Common myeloid progenitor, CD34-positive (primary cell): Measurements from ENCODE around the gene IL11RA.

Source experiments
- CTCF ChIA-PET: fragments of 350-600 bp; sonication (Branson Sonifier 250); formaldehyde crosslinking; loops from one replicate; lab custom pipeline; 2021; ENCODE audit warnings: antibody characterized with exemption; lab: Charles Lee
- POLR2A ChIA-PET: fragments of 350-600 bp; sonication (Branson Sonifier 250); formaldehyde crosslinking; loops from one replicate; lab custom pipeline; 2021; ENCODE audit warnings: antibody characterized with exemption; lab: Charles Lee
- DNase-seq, 3 donors: peaks; one replicate each; pipeline versions ENCODE4 v3.0.0 to v3.0.0-alpha.2; 2013
- H3K27ac ChIP-seq, 2 experiments: 1 replicate in 1 of 2; 2 replicates in 1 of 2; pipeline ENCODE4 v1.7.0; 2013; ENCODE audit warnings: inconsistent platforms in 2 of 2, low read length in 2 of 2, mild to moderate bottlenecking in 2 of 2, low read depth in 1 of 2, moderate library complexity in 1 of 2; ENCODE audit not compliant: severe bottlenecking in 2 of 2, insufficient read depth in 1 of 2, poor library complexity in 1 of 2
- H3K27me3 ChIP-seq, 5 experiments: replicated peaks in 2 of 5; 1 replicate in 3 of 5; 2 replicates in 2 of 5; pipeline versions ENCODE4 v1.6.1 to v1.7.0; 2013; ENCODE audit warnings: low read length in 4 of 5, mild to moderate bottlenecking in 2 of 5, moderate library complexity in 2 of 5, inconsistent platforms in 1 of 5; ENCODE audit not compliant: insufficient read depth in 5 of 5, control insufficient read depth in 4 of 5
- H3K36me3 ChIP-seq, 4 experiments: 1 replicate in 2 of 4; 2 replicates in 2 of 4; pipeline versions ENCODE4 v1.6.1 to v1.7.0; 2013; ENCODE audit warnings: low read length in 3 of 4, control low read depth in 1 of 4, mild to moderate bottlenecking in 1 of 4; ENCODE audit not compliant: control insufficient read depth in 4 of 4, insufficient read depth in 4 of 4
- H3K4me1 ChIP-seq, 4 experiments: 1 replicate in 3 of 4; 2 replicates in 1 of 4; pipeline versions ENCODE4 v1.6.1 to v1.7.1; 2013; ENCODE audit warnings: low read length in 3 of 4, mild to moderate bottlenecking in 3 of 4, control low read depth in 1 of 4, inconsistent platforms in 1 of 4, moderate library complexity in 1 of 4; ENCODE audit not compliant: control insufficient read depth in 4 of 4, insufficient read depth in 4 of 4; ENCODE audit errors: control extremely low read depth in 1 of 4
- H3K4me3 ChIP-seq, 7 experiments: 1 replicate in 4 of 7; 2 replicates in 3 of 7; pipeline versions ENCODE4 v1.5.1 to v1.7.0; 2013; ENCODE audit warnings: mild to moderate bottlenecking in 7 of 7, low read length in 6 of 7, moderate library complexity in 6 of 7, inconsistent platforms in 2 of 7, low read depth in 2 of 7, control low read depth in 1 of 7; ENCODE audit not compliant: insufficient read depth in 4 of 7, control insufficient read depth in 1 of 7; ENCODE audit errors: extremely low read depth in 1 of 7
- H3K9me3 ChIP-seq, 5 experiments: 1 replicate in 4 of 5; 2 replicates in 1 of 5; pipeline versions ENCODE4 v1.6.1 to v1.7.1; 2013; ENCODE audit warnings: low read length in 4 of 5, mild to moderate bottlenecking in 2 of 5, inconsistent platforms in 1 of 5, low read depth in 1 of 5, moderate library complexity in 1 of 5; ENCODE audit not compliant: control insufficient read depth in 4 of 5, insufficient read depth in 2 of 5; ENCODE audit errors: control extremely low read depth in 1 of 5
- WGBS: methylation state at CpG from one replicate; pipeline ENCODE4 v1.1.5; 2013; ENCODE audit not compliant: insufficient coverage; 5-methylcytosine and 5-hydroxymethylcytosine counted together

The IL11RA gene

DNA sequence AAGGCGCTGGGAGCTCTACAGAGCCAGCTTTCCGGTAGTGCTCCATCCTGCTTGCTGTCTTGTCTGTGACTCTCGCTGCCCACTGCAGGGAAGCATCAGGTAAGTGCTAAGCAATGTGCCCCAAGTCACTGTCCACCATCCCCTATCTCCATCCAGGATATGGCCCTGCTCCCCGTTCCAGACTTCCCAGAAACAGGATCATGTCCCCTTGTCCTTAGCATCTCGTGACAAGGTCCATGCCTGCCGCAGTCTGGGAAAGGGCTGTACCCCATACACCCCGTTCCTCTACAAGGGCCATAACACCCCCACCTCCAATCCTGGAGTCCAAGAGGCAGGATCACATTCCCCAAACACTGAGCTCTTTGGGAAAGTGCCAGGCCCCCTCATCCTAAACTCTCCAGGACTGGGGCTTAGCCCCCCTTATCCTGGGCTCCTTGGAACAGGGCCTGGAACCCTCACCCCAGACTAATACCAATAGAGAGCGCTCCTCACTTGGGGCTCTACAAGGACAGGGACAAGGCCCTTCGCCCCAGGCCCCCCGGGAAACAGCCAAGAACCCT, 40.7 kb upstream of the IL11RA start:
- Histone ChIP-seq H3K4me1 (peaks cover 1 to 26% (median 20%) of the 10 kb centered on the region in 4 experiments), H3K36me3 (peaks cover 0 to 29% (median 16%) of the 10 kb centered on the region in 4 experiments), H3K27me3 (peaks cover 0 to 3% (median 0%) of the 10 kb centered on the region in 5 experiments), H3K4me3 (peak overlapping the region; percentile 62 to 93 (median 77)), H3K27ac (peak overlapping the region; percentile 72 to 87), H3K9me3 (no peaks in the 10 kb centered on the region)
- CTCF ChIA-PET, result interaction anchor here (0.7 to 17.0 kb wide), 7 partner anchors 9 to 171 kb away, joined by 3 to 293 read pairs (median 3); partner anchors contain the start of genes ARID3C and SIGMAR1
- 67% methylated on average over 8 of the region's 10 CpGs for WGBS
- DNase-seq, result no peak
- POLR2A ChIA-PET, result interaction anchor here (1.1 kb wide), 1 partner anchor 9 kb away, joined by 3 read pairs; the partner anchor contains the start of gene DCTN3

DNA sequence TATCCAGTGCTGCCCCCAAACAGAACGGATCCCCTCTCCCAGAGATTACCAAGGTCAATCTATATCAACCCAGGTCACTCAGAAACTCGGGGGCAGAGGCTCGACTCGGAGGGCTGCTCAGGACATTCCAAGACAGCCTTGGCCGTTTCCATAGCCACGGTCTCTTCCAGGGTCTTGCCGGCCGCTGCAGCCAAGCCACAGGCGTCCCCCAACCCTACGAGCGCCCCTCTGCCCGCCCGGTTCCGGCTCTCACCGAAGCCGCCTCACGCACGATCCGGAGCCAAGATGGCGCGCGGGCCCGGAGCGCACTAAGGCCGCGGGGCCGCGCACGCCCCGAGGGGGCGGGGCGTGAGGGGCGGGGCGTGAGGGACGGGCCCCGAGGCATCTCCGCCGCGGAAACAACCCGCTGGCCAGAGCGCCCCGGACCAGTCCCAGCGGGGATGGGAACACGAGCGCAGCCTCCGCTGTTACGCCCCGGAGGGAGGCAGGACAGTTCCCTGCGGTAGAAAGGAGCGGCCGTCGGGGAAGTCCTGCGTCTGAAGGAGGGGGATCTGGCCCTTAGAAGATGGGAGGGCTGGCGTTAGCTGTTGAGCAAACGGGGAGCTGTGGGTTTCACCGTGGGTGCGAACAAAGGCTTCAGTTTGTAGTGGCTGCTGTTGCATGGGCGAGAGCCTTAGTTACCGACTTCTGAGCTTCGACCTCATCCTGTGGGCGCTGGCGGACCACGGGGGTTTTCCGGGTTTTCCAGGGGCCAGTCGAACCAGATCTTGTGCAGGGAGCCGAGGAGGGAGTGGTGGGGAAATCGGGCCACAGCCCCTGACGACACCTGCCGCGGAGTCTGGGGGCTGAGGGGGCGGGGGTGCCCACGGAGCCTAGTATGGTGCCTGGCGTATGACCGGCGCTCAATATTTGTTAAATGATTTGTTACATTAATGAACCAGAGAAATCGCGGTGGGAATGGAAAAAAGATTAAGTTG, 39.9 kb upstream of the IL11RA start, which contains the start of gene RPP25L:
Gene RPP25L (minus strand): TSS at position 287 of the 977 bp plus-strand sequence. CDS start 801 bp downstream, outside the sequence.
- peaks cover 2 to 36% (median 21%) of the 10 kb centered on the region in 4 experiments for H3K36me3 ChIP-seq
- DNase-seq, result peak; percentile 76 to 83 (median 79)
- peak within 1 kb of the TSS; percentile 72 to 87 for H3K27ac ChIP-seq
- H3K27me3 ChIP-seq, result peaks cover 0 to under 1% (median 0%) of the 10 kb centered on the region in 5 experiments
- H3K4me1 ChIP-seq, result peaks cover 1 to 26% (median 20%) of the 10 kb centered on the region in 4 experiments
- no peaks in the 10 kb centered on the region for H3K9me3 ChIP-seq
- CTCF ChIA-PET, result interaction anchor here (0.7 to 17.0 kb wide), 6 partner anchors 10 to 22 kb away, joined by 3 to 293 read pairs (median 3); partner anchors contain the start of genes ARID3C and SIGMAR1
- peak within 1 kb of the TSS; percentile 62 to 93 (median 77) for H3K4me3 ChIP-seq
- 0% methylated on average over 70 of the region's 77 CpGs for WGBS
- POLR2A ChIA-PET, result interaction anchor here (1.1 kb wide), 1 partner anchor 8 kb away, joined by 3 read pairs; the partner anchor contains the start of gene DCTN3

DNA sequence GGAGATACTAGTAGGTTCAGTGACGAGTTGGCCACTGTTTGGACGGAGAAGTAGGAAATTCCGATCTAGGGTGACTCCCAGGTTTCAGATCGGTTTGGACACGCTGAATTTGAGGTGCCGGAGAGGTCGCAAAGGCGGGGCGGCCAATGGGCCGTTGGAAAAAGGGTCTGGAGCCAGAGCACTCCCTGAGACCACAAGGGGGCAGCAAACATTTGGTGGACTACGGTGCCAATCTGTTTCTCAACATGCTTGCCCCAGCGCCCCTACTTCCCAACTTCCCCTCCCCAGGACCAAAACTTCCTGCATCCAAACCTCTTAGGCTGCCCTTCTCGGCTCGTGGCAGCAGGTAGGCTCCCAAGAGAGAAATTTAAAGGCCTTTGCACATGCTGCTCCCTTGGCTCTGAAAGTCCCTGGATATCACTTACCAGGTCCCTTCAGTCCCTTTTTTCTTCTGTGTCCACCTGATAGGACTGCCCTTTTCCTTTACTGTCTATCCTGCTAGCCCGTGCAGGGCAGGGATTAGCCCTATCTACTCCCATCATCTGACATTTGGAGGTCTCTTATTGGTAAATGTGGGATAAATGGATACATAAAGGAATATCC, 39.1 kb upstream of the IL11RA start:
- peak; percentile 75 to 80 (median 79) for DNase-seq
- Histone ChIP-seq H3K36me3 (peaks cover 2 to 44% (median 29%) of the 10 kb centered on the region in 4 experiments), H3K4me1 (peaks cover 1 to 26% (median 20%) of the 10 kb centered on the region in 4 experiments), H3K27ac (no peak overlapping the region), H3K4me3 (peak overlapping the region in 6 of 7 experiments; percentile 62 to 93 (median 81)), H3K27me3 (no peaks in the 10 kb centered on the region), H3K9me3 (no peaks in the 10 kb centered on the region)
- WGBS, result 0% methylated on average over 12 of the region's 15 CpGs
- ChIA-PET POLR2A (no interaction called here), CTCF (interaction anchor here (0.7 to 17.0 kb wide), 10 partner anchors 8 to 65 kb away, joined by 3 to 293 read pairs (median 4); partner anchors contain the start of genes ARID3C, GALT and SIGMAR1)

DNA sequence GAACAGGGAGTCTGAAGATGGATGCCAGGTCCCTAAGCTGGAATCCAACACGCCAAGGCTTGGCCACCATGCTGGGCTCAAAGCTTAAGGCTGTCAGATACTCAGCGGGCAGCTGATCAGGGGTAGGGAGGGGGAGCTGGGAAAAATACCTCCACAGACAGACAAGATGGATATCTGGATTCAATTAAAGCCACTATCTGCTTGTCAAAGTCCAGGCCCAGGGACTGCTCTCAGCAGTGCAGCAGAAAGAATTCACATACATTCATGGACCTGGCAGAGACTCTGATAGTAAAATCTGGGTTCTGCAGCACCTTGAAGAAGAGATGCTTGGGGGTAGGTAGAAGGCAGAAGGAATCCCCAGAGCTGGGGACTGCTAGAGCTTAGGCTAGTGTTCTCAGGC, 36.9 kb upstream of the IL11RA start:
- H3K4me3 ChIP-seq, result no peak overlapping the region
- H3K27ac ChIP-seq, result no peak overlapping the region
- H3K27me3 ChIP-seq, result no peaks in the 10 kb centered on the region
- ChIA-PET CTCF (interaction anchor here (0.5 to 17.0 kb wide), 5 partner anchors 10 to 175 kb away, joined by 3 to 293 read pairs (median 14); partner anchors contain the start of genes ARID3C and SIGMAR1), POLR2A (no interaction called here)
- DNase-seq, result no peak
- H3K9me3 ChIP-seq, result no peaks in the 10 kb centered on the region
- H3K4me1 ChIP-seq, result peaks cover 7 to 35% (median 27%) of the 10 kb centered on the region in 4 experiments
- peaks cover 2 to 46% (median 35%) of the 10 kb centered on the region in 4 experiments for H3K36me3 ChIP-seq
- WGBS, result 100% methylated on average over 1 of the region's 2 CpGs

DNA sequence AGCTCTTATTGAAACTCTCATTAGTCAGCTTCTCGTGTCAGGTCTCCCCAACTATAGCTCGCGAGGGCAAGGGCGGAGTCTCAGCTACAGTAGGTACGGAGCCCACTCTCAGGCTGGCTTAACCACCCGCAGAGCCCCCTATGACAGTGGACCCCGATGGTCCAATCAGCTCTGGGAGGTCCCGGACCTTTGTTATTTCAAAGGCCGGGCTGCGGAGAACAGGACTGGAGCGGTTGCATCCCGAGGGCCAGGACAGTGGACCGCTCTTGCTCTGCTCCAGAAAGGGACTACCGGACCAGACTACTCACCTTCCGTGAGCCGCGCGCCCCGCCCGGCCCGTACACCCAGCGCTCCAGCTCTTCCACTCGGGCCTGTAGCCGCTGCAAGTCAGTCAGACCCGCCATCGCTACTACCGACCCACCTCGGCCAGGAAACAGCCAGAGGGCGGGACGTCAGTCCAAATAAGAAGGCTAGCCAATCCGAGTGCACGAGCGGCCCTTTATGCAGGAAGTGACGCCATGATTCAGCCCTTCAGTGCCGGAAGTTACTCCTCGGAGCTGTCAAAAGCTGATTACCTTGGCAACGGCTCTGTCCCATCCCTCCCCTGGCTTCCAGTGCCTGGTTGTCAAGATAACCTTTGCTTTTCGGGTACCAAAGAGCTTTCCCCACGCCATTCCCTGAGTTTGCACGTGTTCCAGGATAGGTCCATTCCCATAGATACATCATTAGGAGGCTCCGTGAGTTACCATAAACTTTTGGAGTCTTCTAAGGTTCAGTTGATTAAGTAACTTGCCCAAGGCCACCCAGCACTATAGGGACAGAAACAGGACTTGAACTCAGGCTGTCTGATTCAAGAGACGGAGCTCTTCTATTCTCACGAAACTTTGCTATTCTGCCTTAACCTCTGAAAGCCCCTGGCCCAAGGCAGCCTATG, 31.7 kb upstream of the IL11RA start, which contains the start of gene DCTN3:
Gene DCTN3 (minus strand): TSS at position 435 of the 934 bp plus-strand sequence. CDS start 31 bp downstream, at position 404.
- H3K27ac ChIP-seq, result peak within 1 kb of the TSS; percentile 56 to 78
- peaks cover 2 to 26% (median 23%) of the 10 kb centered on the region in 4 experiments for H3K36me3 ChIP-seq
- POLR2A ChIA-PET, result interaction anchor here (1.1 to 1.2 kb wide), 2 partner anchors 9 to 17 kb away, joined by 3 to 4 read pairs; partner anchors contain the start of genes RPP25L and SIGMAR1
- peaks cover 5 to 29% (median 10%) of the 10 kb centered on the region in 4 experiments for H3K4me1 ChIP-seq
- peak; percentile 96 to 98 (median 97) for DNase-seq
- 5% methylated on average over 40 of the region's 43 CpGs for WGBS
- CTCF ChIA-PET, result interaction anchor here (0.6 to 7.6 kb wide), 10 partner anchors 9 to 1089 kb away, joined by 3 to 82 read pairs (median 4); partner anchors contain the start of genes ARID3C, CCL27, GALT and SIGMAR1
- peaks cover 0 to 44% (median 20%) of the 10 kb centered on the region in 5 experiments for H3K27me3 ChIP-seq
- peaks cover 0 to 6% (median 0%) of the 10 kb centered on the region in 5 experiments for H3K9me3 ChIP-seq
- H3K4me3 ChIP-seq, result peak within 1 kb of the TSS; percentile 60 to 93 (median 83)
